GM12891 (cell line): ENCODE results near the gene HLA-DPA1.

ENCODE experiments used
- DNase-seq: peaks from one replicate; pipeline ENCODE4 v3.0.0; 2011; ENCODE audit warnings: low spot score; ENCODE audit not compliant: insufficient read length
- FAIRE-seq: peaks from 2 replicates; lab custom pipeline; 2011; peaks lifted over from hg19 to GRCh38; lab: Jason Lieb, UNC
- PAX5 ChIP-seq: IDR thresholded peaks from 2 replicates; pipeline ENCODE4 v1.6.1; 2011; ENCODE audit warnings: low read length, moderate library complexity, mild to moderate bottlenecking; ENCODE audit not compliant: insufficient read depth, severe bottlenecking
- POLR2A ChIP-seq: IDR thresholded peaks from 2 replicates; pipeline ENCODE4 v1.6.1; 2011; ENCODE audit warnings: low read depth, low read length, control low read depth
- POLR2AphosphoS5 ChIP-seq: IDR thresholded peaks from 2 replicates; pipeline ENCODE4 v1.6.1; 2011; ENCODE audit warnings: low read depth, low read length, control low read depth
- POU2F2 ChIP-seq: IDR thresholded peaks from 2 replicates; pipeline ENCODE4 v1.6.1; 2011; ENCODE audit warnings: low read depth, mild to moderate bottlenecking, control low read depth, low read length, moderate library complexity
- SPI1 ChIP-seq: IDR thresholded peaks from 2 replicates; pipeline ENCODE4 v1.6.1; 2011; ENCODE audit warnings: low read depth, low read length, control low read depth
- TAF1 ChIP-seq: IDR thresholded peaks from 2 replicates; pipeline ENCODE4 v1.6.1; 2011; ENCODE audit warnings: low read depth, low read length, control low read depth

HLA-DPA1 gene

DNA sequence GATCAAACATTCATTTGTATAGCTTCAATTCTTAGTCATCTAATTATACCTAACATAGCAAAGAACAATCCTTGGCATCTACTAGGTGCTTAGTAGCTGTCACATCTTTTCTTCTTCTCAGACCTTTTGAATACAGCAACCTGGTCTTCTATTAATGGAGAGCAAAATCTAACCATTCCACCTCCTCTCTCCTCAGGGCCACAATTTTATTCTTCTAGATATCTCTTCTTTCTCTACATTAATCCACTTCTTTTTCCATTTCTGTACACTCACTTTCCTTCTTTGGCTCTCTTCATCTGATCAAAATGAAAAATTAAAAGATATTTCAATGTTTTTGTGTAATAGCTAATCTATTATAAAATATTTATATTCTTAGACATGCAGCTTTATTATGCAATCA lies 55.0 kb downstream of the HLA-DPA1 start:
- TF ChIP-seq SPI1 = no peak
- no peak for TF ChIP-seq TAF1
- TF ChIP-seq POU2F2 = no peak
- no peak for TF ChIP-seq PAX5
- no peak for TF ChIP-seq POLR2AphosphoS5
- no peak for TF ChIP-seq POLR2A
- no peak for FAIRE-seq
- DNase-seq = no peak

DNA sequence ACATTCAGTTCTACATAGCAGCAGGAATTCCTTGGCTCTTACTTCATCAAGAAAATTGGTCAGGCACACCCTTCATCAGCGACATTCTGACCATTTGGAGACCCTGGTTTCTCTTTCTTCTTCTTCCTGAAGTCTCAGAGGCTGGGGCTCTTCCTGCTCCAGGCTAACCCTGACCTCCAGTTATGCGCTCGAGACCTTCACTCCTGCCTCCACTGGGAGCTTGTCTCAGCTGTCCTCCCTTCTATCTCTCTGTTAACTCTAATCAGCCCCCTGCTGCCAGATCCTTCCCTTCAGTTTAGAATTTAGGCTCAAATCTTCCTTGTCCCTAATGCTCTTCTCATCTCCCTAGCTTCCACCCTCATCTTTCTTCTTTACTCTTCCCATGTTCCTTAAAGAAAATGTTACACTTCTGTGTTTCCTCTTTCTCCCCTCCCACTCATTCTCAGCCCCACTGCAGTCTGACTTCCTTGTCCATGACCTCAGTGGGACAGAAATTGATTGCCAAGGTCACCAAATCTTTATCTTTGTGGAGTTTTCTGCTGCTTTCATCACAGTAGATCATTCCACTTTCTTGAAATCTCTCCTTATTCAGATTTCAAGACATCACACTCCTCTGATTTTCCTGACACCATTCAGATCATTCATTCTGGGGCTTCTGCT lies 55.6 kb downstream of the HLA-DPA1 start:
- TF ChIP-seq PAX5 (no peak), SPI1 (peak; percentile 48; the same call in 1 of the 2 replicates)
- FAIRE-seq = peak; percentile 79
- no peak for DNase-seq

GRCh38 chr6:33017018-33017417 lies 56.4 kb downstream of the HLA-DPA1 start:
- no peak for DNase-seq
- no peak for FAIRE-seq
- TF ChIP-seq POU2F2 = no peak

DNA sequence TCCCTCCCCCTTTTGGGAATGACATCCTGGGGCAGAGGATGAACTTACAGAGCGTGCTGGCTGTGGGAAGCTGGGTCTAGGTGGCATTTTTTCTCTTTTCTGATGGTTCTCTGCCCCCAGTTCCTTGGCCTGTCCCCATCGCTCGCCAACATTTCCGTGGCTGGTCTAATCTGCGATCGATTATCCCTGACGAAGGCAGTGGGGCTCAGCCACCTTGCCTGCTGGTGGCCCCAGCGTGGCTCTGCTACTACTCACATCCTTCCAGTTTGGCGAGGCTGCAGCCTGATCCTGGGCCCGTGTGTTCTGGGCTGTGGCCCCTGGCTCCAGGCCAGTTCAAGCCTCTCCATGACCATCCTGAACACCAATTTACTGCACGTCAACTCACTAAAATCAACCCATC lies 57.7 kb downstream of the HLA-DPA1 start:
- DNase-seq (no peak), FAIRE-seq (peak; percentile 66)
- no peak for TF ChIP-seq PAX5
- TF ChIP-seq SPI1 = no peak
- TF ChIP-seq POU2F2 = no peak
- no peak for TF ChIP-seq POLR2A
- no peak for TF ChIP-seq TAF1
- no peak for TF ChIP-seq POLR2AphosphoS5

DNA sequence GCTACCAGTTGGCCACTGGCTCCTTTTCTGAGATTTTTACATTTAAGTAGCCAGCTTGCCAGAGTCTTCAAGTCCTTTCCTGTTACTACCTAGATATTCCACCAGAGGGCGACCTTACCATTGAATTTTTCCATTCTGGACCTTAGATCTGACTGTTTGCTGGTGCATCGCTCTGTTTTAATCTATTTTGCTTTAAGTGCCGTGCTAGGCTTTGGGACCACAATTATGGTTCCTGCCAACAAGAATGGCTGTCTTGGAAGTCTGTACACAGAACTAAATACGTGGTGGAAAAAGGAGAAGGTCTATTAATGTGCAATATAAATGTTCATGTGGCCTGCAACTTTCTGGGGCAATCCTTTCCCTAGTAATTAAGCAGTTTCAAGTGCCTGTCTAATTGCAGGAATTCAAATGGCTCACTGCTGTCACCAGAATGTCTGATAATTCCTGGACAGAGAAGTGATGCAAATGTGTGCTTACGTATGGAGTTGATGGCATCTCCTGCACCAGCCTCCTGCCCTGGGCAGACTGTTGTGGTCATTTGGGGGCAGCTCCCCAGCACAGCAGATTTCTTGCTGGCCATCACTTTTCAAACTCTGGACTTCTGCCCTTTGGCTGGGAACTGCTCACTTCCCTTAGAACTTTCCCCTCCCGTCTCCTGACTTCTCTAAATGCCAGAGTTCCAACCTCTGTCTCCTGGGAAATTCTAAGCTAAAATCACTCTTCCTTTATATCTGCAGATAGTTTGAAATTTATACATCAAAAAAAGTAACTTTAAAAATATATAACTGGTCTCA lies 58.4 kb downstream of the HLA-DPA1 start:
- peak; percentile 26 for DNase-seq
- FAIRE-seq = peak; percentile 97
- no peak for TF ChIP-seq POLR2AphosphoS5
- TF ChIP-seq PAX5 = no peak
- TF ChIP-seq SPI1 = no peak
- no peak for TF ChIP-seq POLR2A
- no peak for TF ChIP-seq TAF1
